ENCODE data around the gene C4B.
"Not testable (repeated sequence)": the region's sequence is repeated elsewhere in the genome, so short reads cannot be mapped to it uniquely, and the experiment has no call there.

C4B gene

DNA sequence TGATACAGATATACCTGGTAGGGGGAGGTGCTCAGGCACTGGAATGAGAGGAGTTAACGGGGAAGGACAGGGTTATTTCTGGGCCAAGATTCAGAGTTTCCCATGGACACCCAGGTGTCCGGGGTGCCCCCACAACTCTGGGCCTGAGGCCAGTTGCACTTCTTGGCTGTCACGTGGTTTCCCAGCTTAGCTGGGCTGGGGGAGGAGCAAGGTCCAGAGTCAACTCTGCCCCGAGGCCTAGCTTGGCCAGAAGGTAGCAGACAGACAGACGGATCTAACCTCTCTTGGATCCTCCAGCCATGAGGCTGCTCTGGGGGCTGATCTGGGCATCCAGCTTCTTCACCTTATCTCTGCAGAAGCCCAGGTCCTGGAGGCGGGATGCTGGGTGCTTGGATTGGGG lies at the start of gene C4B:
C4B (plus strand) TSS at position 249 of the 400 bp plus-strand sequence; CDS start at position 300, 51 bp downstream.
- not testable (repeated sequence) for DNase-seq

- DNase-seq = no peak
These were observed 48.9 kb upstream of the C4B start for GRCh38 chr6:31965700-31966099.

- no peak for DNase-seq
These were observed 48.1 kb upstream of the C4B start for GRCh38 chr6:31966506-31966905.

GRCh38 chr6:31966997-31967925 lies 47.3 kb upstream of the C4B start:
- DNase-seq = no peak

DNA sequence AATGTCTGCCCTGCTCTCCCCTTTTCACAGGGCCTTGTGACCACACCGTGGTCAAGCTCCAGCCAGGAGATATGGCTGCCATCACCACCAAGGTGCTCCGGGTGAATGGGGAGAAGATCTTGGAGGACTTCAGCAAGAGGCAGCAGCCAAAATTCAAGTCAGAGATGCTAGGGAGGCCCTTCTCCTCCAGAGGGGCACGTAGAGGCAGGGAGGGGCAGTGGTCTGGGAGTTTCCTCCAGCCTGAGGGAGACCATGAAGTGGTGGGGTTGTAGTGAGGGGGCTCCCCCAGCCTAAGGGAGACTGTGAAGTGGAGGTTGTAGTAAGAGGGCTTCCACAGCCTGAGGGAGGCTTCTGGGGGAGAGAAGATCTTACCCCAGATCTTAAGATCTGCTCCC lies 46.7 kb upstream of the C4B start:
- no peak for DNase-seq

DNA sequence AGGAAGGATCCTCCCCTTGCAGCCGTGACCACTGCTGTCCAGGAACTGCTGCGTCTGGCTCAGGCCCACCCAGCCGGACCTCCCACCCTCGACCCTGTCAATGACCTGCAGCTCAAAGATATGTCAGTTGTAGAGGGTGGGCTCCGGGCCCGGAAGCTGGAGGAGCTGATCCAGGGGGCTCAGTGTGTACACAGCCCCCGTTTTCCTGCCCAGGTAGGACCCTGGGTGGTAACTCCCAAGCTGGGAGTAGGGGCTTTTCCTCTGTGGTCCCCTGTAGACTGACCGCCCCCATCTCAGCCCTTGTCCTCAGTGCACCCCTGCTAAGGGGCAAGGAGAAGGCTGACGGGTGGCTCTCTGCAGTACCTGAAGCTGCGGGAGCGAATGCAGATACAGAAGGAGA lies 46.3 kb upstream of the C4B start:
- no peak for DNase-seq

- DNase-seq = no peak
These were observed 45.5 kb upstream of the C4B start for GRCh38 chr6:31968791-31969711.

DNA sequence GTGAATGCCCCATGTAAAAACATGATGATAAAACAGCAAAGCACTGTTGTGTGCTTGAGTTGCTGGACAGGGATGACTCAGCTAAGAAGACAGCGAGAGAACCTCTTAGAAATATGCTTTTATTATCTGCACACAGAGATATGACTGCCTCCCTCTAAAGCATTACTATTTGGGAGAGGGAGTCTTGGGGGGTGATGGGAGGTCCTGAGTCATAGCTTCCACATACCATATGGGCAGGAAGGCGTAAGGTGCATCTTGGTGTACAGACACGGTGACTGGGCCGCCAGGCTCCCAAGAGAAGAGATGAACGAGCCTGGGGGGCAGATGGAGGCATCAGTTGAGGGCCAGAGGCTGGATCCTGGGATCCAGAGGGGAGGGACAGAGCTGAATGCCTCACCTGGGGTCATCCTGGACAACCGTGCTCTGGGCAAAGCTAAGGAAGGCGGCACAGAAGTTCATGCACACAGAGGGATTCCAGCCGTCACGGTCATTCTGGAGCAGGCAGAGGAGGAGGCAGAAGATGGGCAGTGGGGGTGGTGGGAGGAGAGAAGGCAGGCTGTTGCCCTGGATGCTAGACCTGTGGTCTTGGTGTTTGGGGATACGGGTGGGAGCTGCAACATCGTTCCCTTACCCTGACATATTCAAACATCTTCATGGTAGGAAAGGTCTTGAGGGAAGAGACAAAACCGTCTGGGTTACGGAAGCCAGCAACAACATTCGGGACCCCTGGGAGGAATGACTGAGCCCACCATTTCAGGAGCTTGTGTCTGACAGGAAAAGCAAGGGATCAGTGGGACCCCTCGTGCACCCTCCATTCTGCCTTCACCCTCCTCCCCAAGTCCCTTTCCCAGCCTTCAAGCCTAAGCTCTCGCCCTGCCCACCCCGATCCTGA lies 44.6 kb upstream of the C4B start:
- no peak for DNase-seq

GRCh38 chr6:31970604-31971271 lies 43.9 kb upstream of the C4B start:
- DNase-seq = no peak

DNA sequence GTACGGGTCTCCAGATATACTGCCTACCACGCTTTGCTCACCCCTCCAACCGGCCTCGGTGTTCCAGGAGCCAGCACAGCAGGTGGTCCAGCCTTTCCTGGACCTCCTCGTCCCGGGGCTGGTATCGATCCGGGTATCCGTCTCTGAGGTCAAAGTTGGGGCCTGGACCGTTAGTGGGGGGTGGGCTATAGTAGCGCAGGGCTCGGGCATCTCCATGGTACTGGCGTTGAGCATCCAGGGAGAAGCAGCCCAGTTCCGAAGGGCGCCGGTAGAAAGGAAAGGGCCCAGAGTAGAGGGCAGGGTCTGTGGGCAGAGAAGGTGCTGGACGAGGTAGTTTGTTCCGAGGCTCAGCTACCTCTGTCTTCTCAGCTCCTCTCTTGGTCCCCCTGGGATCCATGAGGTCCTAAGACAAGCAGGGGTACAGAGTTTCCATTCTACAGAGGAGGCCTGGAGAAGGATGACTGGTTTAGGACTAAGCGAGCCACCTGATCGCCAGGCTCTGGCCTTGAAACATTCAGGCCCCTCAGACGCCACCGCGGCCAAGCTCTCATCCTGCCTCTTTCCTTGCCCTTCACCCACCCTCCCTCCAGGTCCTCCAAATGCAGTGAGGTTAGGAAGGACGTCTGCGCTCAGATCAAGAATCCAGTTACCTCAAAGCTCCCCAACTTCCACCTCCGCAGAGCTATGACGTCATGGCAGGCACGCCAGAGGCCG lies 43.2 kb upstream of the C4B start:
- DNase-seq = no peak

- DNase-seq = peak; percentile 99
These were observed 42.4 kb upstream of the C4B start, which contains the start of gene DXO for GRCh38 chr6:31971993-31972708. Gene DXO (minus strand): TSS chr6:31972138. CDS start chr6:31971675, 463 bp downstream.

DNA sequence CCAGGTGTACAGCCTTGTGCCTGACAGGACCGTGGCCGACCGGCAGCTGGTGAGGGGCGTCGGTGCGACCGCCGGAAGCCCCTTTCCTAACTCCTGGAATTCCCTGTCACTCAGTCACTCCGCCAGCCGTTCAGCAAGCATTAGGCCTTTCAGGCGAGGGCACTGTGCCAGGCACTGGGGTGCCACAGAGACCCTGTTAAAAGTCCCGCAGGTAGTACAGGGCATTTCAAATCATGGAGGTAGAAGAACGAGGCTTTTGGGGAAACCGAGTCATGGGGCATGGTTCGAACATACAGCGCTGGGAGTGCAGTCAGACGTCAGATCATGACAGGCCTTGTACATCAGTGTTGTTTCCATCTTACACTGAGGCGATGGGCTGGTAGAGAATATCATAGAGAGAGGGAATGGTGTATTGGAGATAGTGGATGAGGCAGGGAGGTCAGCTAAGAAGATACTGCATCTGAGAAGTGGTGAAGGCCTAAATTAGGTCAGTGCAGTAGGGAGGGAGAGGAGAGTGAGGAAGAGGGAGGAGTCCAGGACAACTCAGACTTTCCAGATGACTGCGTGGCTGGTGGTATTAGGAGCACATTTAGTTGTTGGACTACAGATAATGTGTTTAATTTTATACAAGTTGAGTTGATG lies 41.8 kb upstream of the C4B start:
- DNase-seq = no peak

DNA sequence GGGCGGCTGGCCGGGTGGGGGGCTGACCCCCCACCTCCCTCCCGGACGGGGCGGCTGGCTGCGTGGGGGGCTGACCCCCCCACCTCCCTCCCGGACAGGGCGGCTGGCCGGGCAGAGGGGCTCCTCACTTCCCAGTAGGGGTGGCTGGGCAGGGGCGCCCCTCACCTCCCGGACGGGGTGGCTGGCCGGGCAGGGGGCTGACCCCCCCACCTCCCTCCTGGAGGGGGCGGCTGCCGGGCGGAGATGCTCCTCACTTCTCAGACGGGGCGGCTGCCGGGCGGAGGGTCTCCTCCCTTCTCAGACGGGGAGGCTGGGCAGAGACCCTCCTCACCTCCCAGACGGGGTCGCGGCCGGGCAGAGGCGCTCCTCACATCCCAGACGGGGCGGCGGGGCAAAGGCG lies 38.5 kb upstream of the C4B start:
- DNase-seq = not testable (repeated sequence)

- no peak for DNase-seq
These were observed 36.7 kb upstream of the C4B start for GRCh38 chr6:31977816-31978431.

- DNase-seq = no peak
These were observed 35.8 kb upstream of the C4B start for GRCh38 chr6:31978831-31979230.

DNA sequence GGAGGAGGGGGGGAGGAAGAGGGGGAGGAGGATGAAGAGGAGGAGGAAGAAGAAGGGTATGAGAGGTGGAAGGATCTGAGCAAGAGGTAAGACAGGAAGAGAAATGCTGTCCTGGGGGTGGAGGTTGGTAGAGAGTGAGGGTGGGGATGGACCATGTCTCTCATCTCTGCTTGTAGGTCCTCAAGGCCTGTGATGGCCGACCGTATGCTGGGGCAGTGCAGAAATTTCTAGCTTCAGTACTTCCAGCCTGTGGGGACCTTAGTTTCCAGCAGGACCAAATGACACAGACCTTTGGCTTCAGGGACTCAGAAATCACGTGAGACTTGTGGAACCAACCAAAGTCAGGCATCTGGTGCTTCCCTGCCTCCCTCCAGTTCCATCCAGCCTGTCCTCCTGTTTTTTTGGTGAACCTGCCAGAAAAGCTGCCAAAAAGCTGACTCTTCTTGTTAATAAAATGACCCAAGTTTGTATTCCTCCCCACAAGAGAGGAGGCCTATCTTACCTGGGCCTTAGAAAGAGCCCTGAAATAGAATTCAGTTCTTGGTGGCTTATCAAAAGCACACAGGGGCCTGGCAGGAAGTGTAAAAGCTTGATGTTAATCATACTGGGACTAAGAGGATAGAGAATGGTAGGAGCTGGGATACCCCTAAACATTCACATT lies 35.2 kb upstream of the C4B start:
- no peak for DNase-seq

GRCh38 chr6:31980195-31980876 lies 34.3 kb upstream of the C4B start:
- DNase-seq = not testable (repeated sequence)

DNA sequence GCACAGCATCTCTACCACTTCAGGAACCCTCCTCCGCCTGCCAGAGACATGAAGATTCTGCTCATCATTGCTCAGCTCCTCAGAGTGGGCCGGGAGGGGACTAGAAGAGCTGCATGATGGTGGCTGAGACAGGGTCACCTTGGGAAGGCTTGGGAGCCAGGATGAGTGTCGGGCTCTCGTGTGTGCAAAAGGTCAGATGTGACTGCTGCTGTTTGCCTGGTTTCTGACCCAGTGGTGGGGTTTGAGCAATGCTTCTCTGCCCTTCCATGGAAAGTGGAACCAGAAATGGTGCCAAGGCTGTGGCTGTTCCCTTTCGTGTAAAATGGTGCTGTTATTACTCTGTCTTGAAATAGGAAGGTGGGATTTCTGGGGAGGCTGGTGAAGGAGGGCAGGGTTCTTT lies 33.6 kb upstream of the C4B start:
- DNase-seq = not testable (repeated sequence)
